ENCODE results near the gene PCNX4. TPM values are rescaled to one million over a fixed set of nuclear protein-coding genes. Genes with fewer than 3 reads are reported as not detected.

The PCNX4 gene
- total and polyA plus RNA-seq, 2 experiments from 2014 or later = 22.9 to 77.5 TPM

DNA sequence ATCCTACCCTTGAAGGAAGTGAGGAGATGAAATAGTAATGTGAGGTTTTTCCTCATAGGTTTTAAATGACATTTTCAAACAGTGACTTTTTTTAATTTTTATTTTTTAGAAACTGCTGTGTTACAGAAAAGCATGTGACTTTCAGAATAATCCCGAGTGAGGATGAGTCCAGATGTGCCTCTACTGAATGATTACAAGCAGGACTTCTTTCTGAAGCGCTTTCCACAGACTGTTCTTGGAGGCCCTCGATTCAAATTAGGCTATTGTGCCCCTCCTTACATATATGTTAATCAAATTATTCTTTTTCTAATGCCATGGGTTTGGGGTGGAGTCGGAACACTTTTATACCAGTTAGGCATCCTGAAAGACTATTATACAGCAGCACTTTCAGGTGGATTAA lies 15.8 kb downstream of the PCNX4 start:
- Mint-ChIP-seq H3K36me3 (ENCODE audit: low read depth) (peaks cover 27% of the 10 kb centered on the region; the same call in 2 of the 3 replicates), H3K9me3 (no peaks in the 10 kb centered on the region), H3K27ac (no peak overlapping the region), H3K4me3 (no peak overlapping the region), H3K4me1 (peaks cover 10% of the 10 kb centered on the region; the same call in 2 of the 3 replicates), H3K27me3 (ENCODE audit: insufficient read depth, low read depth, poor library complexity) (no peaks in the 10 kb centered on the region)
- no peaks in the 10 kb centered on the region for H3F3A ChIP-seq (replicated peaks; ENCODE audit: low read depth)
- peaks cover 5% of the 10 kb centered on the region; the same call in 1 of the 2 replicates for H3K9me2 ChIP-seq (ENCODE audit: insufficient read depth)
- no peak overlapping the region for H3K4me3 ChIP-seq
- peaks cover 6% of the 10 kb centered on the region; the same call in 1 of the 2 replicates for H3K36me3 ChIP-seq (ENCODE audit: insufficient read depth)
- no peak for ATAC-seq
- peaks cover 16% of the 10 kb centered on the region for H3K4me1 ChIP-seq (ENCODE audit: insufficient read depth)
- peaks cover 82% of the 10 kb centered on the region for H3K79me2 ChIP-seq (replicated peaks; ENCODE audit: insufficient read depth)
- no peak overlapping the region for H2AFZ ChIP-seq
- DNase-seq (ENCODE audit: low spot score) = no peak
- no peaks in the 10 kb centered on the region for H3K27me3 ChIP-seq (ENCODE audit: insufficient read depth)
- H3K27ac ChIP-seq (ENCODE audit: low read depth) = no peak overlapping the region
- no peak overlapping the region for H3K4me2 ChIP-seq
- no peak for TF ChIP-seq STAT1 (IDR thresholded peaks at IDR 0.05; ENCODE audit: unreplicated experiment)
- no peak for TF ChIP-seq ZNF114 (CRISPR knock-in tag; IDR thresholded peaks at IDR 0.05)
- no peak for TF ChIP-seq ZNF331 (CRISPR knock-in tag; IDR thresholded peaks at IDR 0.05; ENCODE audit: low read depth)
- no peak for TF ChIP-seq NANOG (IDR thresholded peaks at IDR 0.05; ENCODE audit: borderline replicate concordance)
- TF ChIP-seq, protein P1, sequence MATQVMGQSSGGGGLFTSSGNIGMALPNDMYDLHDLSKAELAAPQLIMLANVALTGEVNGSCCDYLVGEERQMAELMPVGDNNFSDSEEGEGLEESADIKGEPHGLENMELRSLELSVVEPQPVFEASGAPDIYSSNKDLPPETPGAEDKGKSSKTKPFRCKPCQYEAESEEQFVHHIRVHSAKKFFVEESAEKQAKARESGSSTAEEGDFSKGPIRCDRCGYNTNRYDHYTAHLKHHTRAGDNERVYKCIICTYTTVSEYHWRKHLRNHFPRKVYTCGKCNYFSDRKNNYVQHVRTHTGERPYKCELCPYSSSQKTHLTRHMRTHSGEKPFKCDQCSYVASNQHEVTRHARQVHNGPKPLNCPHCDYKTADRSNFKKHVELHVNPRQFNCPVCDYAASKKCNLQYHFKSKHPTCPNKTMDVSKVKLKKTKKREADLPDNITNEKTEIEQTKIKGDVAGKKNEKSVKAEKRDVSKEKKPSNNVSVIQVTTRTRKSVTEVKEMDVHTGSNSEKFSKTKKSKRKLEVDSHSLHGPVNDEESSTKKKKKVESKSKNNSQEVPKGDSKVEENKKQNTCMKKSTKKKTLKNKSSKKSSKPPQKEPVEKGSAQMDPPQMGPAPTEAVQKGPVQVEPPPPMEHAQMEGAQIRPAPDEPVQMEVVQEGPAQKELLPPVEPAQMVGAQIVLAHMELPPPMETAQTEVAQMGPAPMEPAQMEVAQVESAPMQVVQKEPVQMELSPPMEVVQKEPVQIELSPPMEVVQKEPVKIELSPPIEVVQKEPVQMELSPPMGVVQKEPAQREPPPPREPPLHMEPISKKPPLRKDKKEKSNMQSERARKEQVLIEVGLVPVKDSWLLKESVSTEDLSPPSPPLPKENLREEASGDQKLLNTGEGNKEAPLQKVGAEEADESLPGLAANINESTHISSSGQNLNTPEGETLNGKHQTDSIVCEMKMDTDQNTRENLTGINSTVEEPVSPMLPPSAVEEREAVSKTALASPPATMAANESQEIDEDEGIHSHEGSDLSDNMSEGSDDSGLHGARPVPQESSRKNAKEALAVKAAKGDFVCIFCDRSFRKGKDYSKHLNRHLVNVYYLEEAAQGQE (IDR thresholded peaks at IDR 0.05; ENCODE audit: unreplicated experiment) = no peak
- TF ChIP-seq EZH2phosphoT487 (IDR thresholded peaks at IDR 0.05; ENCODE audit: unreplicated experiment) = no peak
- no peak for TF ChIP-seq CREB1 (CRISPR knock-in tag; IDR thresholded peaks at IDR 0.05; ENCODE audit: low read depth)
- TF ChIP-seq, protein P2, sequence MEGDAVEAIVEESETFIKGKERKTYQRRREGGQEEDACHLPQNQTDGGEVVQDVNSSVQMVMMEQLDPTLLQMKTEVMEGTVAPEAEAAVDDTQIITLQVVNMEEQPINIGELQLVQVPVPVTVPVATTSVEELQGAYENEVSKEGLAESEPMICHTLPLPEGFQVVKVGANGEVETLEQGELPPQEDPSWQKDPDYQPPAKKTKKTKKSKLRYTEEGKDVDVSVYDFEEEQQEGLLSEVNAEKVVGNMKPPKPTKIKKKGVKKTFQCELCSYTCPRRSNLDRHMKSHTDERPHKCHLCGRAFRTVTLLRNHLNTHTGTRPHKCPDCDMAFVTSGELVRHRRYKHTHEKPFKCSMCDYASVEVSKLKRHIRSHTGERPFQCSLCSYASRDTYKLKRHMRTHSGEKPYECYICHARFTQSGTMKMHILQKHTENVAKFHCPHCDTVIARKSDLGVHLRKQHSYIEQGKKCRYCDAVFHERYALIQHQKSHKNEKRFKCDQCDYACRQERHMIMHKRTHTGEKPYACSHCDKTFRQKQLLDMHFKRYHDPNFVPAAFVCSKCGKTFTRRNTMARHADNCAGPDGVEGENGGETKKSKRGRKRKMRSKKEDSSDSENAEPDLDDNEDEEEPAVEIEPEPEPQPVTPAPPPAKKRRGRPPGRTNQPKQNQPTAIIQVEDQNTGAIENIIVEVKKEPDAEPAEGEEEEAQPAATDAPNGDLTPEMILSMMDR (conservative IDR thresholded peaks at IDR 0.05; ENCODE audit: low read depth in 2 of 2) = no peak
- no peak for TF ChIP-seq POLR2AphosphoS5 (IDR thresholded peaks at IDR 0.05; ENCODE audit: low read depth)
- no peak for TF ChIP-seq JUNB (IDR thresholded peaks at IDR 0.05; ENCODE audit: unreplicated experiment)
- TF ChIP-seq, protein P3, sequence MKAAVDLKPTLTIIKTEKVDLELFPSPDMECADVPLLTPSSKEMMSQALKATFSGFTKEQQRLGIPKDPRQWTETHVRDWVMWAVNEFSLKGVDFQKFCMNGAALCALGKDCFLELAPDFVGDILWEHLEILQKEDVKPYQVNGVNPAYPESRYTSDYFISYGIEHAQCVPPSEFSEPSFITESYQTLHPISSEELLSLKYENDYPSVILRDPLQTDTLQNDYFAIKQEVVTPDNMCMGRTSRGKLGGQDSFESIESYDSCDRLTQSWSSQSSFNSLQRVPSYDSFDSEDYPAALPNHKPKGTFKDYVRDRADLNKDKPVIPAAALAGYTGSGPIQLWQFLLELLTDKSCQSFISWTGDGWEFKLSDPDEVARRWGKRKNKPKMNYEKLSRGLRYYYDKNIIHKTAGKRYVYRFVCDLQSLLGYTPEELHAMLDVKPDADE (IDR thresholded peaks at IDR 0.05) = no peak
- no peaks in the 10 kb centered on the region; the same call in 1 of the 2 replicates for H4K20me1 ChIP-seq (replicated peaks; ENCODE audit: insufficient read depth)
